Stimulated activated CD4-positive, alpha-beta T cell treated with anti-CD3 and anti-CD28 coated beads, TNF-alpha, amount 100 ng/mL, for 48 hours (primary cell): ENCODE results near the gene RNF123.

Experiments
- DNase-seq, 3 donors: peaks; one replicate each; pipeline ENCODE4 v3.0.0-alpha.2; 2020; ENCODE audit warnings: low read depth in 3 of 3

Gene RNF123

DNA sequence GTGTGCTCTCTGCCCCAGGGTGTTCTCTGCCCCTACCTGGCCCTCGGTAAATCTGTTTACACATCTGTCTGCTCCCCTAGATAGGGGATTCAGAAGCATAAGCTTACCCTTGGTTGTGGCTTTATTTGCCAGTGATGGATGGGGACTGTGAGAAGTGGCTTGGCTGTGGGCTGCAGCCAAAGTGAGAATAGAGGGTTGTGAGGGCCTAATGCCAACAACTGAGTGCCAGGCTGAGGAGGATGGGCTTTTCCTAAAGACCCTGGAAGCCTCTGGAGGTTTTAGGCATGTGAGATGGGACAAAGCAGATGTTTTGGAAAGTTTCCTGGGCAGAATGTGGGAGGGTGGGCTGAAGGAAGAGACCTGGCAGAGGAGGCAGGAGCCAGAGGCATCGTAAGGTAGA, 30.6 kb upstream of the RNF123 start:
- DNase-seq = no peak

GRCh38 chr3:49659756-49660155, 29.6 kb upstream of the RNF123 start:
- no peak for DNase-seq

- no peak for DNase-seq
Observed at GRCh38 chr3:49661281-49661680, 28.1 kb upstream of the RNF123 start.

GRCh38 chr3:49662021-49662420, 27.3 kb upstream of the RNF123 start:
- DNase-seq = no peak

GRCh38 chr3:49662720-49663413, 26.5 kb upstream of the RNF123 start:
- no peak for DNase-seq

DNA sequence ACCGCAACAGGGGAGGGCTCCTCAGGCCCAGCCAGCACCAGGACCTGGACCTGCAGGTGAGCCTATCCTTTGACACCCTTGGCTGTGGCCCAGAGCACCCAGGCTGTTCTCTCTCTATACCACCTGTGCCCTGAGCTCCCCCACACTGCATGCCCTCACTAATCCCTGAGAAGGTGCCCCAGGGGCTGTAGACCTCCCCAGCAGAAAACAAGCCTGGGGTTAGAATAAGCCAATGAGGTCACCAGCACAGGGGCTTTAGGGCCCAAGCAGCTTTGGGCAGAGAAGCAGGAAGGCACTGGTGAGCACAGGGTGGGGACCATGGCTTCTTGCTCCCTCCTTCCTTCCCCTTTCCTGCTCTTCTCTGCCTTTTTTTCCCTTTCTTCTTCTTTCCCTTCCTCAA, 25.5 kb upstream of the RNF123 start:
- DNase-seq = no peak

DNA sequence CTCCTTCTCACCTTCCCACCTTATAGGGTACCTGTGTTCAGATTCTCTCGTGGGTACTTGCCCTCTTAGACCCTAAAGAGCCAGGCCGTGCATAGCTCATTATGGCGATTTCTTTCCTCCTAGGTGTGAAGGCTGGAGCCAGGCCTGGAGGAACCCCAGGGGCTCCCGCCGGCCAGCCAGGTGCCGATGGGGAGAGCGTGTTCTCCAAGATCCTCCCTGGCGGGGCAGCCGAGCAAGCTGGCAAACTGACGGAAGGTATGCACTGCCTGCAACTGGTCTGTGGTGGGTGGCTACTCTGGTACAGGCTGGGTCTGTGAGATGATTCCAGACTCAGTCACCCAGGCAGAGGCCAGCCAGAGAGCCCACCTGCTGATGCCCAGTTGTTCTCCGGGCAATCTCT, 25.1 kb upstream of the RNF123 start:
- DNase-seq = no peak

DNA sequence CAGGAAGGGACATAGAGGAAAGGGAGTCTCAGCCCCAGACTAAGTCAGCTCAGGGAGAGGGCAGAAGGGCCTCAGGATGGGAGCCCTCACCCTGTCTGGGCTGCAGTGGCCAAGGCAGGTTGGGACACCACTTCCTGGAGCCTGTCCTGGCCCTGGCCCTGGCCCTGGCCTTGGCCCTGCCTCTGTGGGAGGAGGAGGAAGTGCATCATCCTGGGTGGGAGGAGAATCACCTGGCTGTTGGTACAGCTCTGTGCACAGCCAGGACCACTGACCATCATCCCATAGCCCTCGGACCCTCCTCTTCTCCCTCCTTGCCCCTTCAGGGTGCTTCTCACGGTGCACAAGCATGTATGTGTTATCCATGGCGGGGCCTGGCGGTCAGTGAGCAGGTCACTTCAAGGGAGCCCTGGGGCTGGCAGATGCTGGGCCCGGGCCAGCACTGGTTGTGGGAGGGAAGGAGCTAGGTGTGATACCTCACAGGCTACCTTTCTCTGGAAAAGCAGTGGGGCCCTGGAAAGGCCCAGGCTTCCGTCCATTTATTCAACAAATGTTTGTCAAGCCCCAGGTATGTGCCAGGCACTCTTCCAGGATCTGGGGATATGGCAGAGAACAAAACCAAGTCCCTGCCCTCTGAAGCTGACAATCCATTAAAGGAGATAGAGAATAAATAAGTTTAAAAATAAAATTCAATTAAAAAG, 23.4 kb upstream of the RNF123 start:
- no peak for DNase-seq

GRCh38 chr3:49666592-49666991, 22.8 kb upstream of the RNF123 start:
- no peak for DNase-seq

GRCh38 chr3:49667701-49668413, 21.5 kb upstream of the RNF123 start:
- no peak for DNase-seq

- DNase-seq = no peak
Observed at GRCh38 chr3:49668414-49668797, 21.0 kb upstream of the RNF123 start.

GRCh38 chr3:49668861-49669260, 20.5 kb upstream of the RNF123 start:
- DNase-seq = no peak

DNA sequence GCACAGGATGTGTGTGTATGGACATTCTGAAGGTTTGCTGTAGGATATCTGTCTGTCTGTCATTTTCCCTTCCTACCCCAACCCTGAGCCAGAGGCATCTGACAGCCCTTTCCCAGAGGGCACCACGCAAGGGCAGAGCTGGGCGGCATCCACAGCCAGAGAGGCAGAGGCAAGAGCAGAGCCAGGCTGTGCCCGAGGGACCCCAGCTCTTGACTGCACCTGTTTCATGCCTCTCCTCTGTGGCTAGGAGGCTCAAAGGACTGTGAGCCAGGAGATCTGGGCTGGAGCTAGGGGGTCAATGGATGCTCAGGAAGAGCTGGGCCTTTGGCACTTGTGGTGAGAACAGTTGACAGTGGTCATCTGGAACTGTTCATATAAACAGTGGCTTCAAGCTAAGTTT, 20.0 kb upstream of the RNF123 start:
- no peak for DNase-seq

DNA sequence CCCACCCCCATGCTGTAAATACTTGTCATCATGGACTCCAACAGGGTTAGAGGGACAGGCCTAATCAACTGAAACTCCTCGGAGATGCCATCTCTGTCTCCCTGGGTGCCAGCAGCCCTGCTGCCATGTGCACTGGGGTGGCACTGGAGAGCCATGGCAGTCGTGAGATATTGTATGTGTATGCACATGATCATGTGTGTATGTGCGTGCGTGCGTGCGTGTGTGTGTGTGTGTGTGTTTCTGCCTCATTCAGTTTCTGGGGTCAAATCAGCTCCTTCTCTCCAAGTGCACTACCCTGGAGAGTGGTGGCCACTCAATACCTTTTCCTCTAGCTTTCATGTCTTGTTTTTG, 18.4 kb upstream of the RNF123 start:
- DNase-seq = no peak

DNA sequence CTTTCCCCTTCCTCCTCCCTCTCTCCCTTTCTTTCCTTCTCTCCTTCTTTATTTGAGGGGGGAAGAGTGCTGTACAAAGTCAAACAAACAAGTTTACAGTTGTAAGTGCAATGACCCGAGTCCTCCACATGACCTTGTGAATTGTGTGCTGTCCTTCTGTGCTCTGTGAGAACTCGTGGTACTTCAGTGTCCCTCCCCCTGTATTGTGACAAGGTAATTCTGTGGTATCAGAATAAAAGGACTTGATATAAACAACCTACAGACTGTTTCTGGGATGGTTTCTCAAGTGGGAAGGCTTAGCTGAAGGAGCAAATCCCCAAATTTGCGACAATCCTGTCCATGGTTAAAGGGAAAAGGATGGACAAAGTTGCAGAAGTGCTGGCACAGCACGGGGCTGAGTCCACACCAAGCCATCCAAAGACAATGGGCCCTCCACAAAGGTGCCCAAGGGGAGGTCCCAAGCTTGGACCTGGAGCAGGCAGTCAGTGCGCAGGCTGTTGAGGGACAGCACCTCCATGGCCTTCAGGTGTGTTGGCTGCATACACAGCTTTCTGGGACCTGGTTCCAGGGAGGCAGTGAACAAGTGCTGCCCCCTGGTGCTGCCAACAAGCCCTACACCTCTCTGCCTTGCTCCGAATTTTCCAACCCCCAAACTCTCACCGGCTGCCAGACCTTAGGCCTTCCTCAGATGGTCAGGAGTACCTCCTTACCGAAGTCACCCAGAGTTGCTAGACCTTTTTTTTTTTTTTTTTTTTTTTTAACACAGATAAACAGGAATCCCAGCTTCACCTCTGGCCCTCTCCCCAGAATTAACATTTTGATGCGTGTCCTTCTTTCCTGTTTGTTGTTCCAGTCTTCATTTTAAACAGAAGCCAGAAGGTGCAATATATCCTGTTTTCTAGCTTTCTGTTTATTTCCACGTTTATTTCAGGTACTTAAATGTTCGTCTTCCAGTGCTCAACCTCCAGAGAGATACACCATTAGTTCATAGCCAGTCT, 17.8 kb upstream of the RNF123 start:
- peak; percentile 45 to 67 (median 55) for DNase-seq

DNA sequence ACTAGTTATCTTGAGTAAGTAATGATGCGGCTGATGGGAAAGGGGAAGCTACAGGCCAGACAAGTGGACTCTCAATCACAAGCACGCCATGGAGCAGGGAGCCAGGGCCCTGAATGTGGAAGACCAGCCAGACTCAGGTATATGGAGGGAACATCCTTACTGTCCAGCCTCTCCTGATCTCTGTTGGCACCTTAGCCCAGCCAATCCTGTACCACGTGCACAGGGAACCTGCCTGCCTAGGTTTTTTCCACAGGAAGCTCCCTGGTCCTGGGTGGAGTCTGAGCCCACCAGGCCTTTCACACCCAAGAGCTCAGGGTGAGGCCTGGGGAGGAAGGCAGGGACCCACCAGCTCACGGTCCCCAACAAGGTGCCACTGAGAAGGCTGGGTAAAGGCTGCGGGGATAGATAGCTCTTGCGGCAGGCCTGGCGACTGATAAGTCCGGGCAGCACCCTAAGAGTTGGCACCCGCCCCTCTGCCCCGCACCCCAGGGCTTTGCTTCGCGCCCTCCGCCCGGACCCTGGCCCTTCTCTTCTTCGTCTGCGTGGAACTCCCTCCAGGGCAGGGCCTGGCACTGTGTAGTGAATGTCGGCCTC, 16.1 kb upstream of the RNF123 start:
- DNase-seq = peak in 1 of 3 donors; percentile 20

GRCh38 chr3:49673715-49674496, 15.5 kb upstream of the RNF123 start, which contains the start of gene APEH:
Gene APEH, plus strand, starts transcription at chr3:49674351. Its CDS starts 51 bp downstream, at chr3:49674402.
- DNase-seq = peak; percentile 94 to 99 (median 98)

- DNase-seq = no peak
Observed at GRCh38 chr3:49674497-49674983, 14.8 kb upstream of the RNF123 start.

- DNase-seq = no peak
Observed at GRCh38 chr3:49675912-49676311, 13.4 kb upstream of the RNF123 start.

- no peak for DNase-seq
Observed at GRCh38 chr3:49680493-49681231, 8.7 kb upstream of the RNF123 start.
